Trophoblast cell (in vitro differentiated cells and primary cell): ENCODE results near the gene CPNE7.

ENCODE experiments used
- DNase-seq, 2 donors: peaks; one replicate each; pipeline ENCODE4 v3.0.0-alpha.2; 2016
- H2AFZ ChIP-seq: 2 replicates; pipeline ENCODE4 v1.6.1; 2013; ENCODE audit warnings: low read length, moderate library complexity, mild to moderate bottlenecking; ENCODE audit not compliant: insufficient read depth, poor library complexity
- H2AK5ac ChIP-seq: 2 replicates; pipeline ENCODE4 v1.6.1; 2013; ENCODE audit warnings: mild to moderate bottlenecking, low read length
- H2BK120ac ChIP-seq: 2 replicates; pipeline ENCODE4 v1.6.1; 2013; ENCODE audit warnings: low read length, mild to moderate bottlenecking, moderate library complexity; ENCODE audit not compliant: insufficient read depth, poor library complexity
- H2BK12ac ChIP-seq: 2 replicates; pipeline ENCODE4 v1.6.1; 2013; ENCODE audit warnings: mild to moderate bottlenecking, low read length, moderate library complexity
- H2BK5ac ChIP-seq: 2 replicates; pipeline ENCODE4 v1.6.1; 2013; ENCODE audit warnings: low read length, low read depth, moderate library complexity, mild to moderate bottlenecking; ENCODE audit not compliant: poor library complexity
- H3K14ac ChIP-seq: 2 replicates; pipeline ENCODE4 v1.6.1; 2013; ENCODE audit warnings: mild to moderate bottlenecking, low read length
- H3K18ac ChIP-seq: 2 replicates; pipeline ENCODE4 v1.6.1; 2013; ENCODE audit warnings: mild to moderate bottlenecking, low read length
- H3K23ac ChIP-seq: 2 replicates; pipeline ENCODE4 v1.6.1; 2013; ENCODE audit warnings: low read length
- H3K27ac ChIP-seq: 2 replicates; pipeline ENCODE4 v1.5.1; 2013; ENCODE audit warnings: low read depth, mild to moderate bottlenecking, inconsistent platforms, low read length, moderate library complexity
- H3K27me3 ChIP-seq: 2 replicates; pipeline ENCODE4 v1.6.1; 2013; ENCODE audit warnings: inconsistent platforms, mild to moderate bottlenecking, low read length, moderate library complexity; ENCODE audit not compliant: insufficient read depth
- H3K36me3 ChIP-seq, 2 experiments: 1 replicate in 1 of 2; 2 replicates in 1 of 2; pipeline ENCODE4 v1.6.1; 2013; ENCODE audit warnings: low read length in 2 of 2, mild to moderate bottlenecking in 2 of 2, moderate library complexity in 1 of 2; ENCODE audit not compliant: insufficient read depth in 2 of 2, control insufficient read depth in 1 of 2
- H3K4ac ChIP-seq: 2 replicates; pipeline ENCODE4 v1.6.1; 2013; ENCODE audit warnings: low read depth, mild to moderate bottlenecking, low read length, moderate library complexity
- H3K4me1 ChIP-seq, 2 experiments: 1 replicate in 1 of 2; 2 replicates in 1 of 2; pipeline ENCODE4 v1.6.1; 2013; ENCODE audit warnings: low read length in 2 of 2, mild to moderate bottlenecking in 2 of 2, moderate library complexity in 1 of 2; ENCODE audit not compliant: insufficient read depth in 2 of 2, control insufficient read depth in 1 of 2
- H3K4me2 ChIP-seq: 2 replicates; pipeline ENCODE4 v1.6.1; 2013; ENCODE audit warnings: inconsistent platforms, mild to moderate bottlenecking, low read length, moderate library complexity
- H3K4me3 ChIP-seq: 2 replicates; pipeline ENCODE4 v1.5.1; 2013; ENCODE audit warnings: mild to moderate bottlenecking, low read depth, low read length, inconsistent platforms
- H3K79me1 ChIP-seq: one replicate; pipeline ENCODE4 v1.6.1; 2013; ENCODE audit warnings: low read length
- H3K79me2 ChIP-seq: 2 replicates; pipeline ENCODE4 v1.6.1; 2013; ENCODE audit warnings: low read length, mild to moderate bottlenecking; ENCODE audit not compliant: control insufficient read depth, insufficient read depth, poor library complexity
- H3K9ac ChIP-seq: 2 replicates; pipeline ENCODE4 v1.6.1; 2013; ENCODE audit warnings: mild to moderate bottlenecking, low read length
- H3K9me3 ChIP-seq: 2 replicates; pipeline ENCODE4 v1.6.1; 2013; ENCODE audit warnings: low read depth, mild to moderate bottlenecking, control low read depth, inconsistent platforms, low read length; ENCODE audit not compliant: insufficient read depth
- H4K12ac ChIP-seq: 2 replicates; pipeline ENCODE4 v1.6.1; 2013; ENCODE audit warnings: low read depth, mild to moderate bottlenecking, low read length, moderate library complexity
- H4K8ac ChIP-seq: 2 replicates; pipeline ENCODE4 v1.6.1; 2013; ENCODE audit warnings: low read depth, mild to moderate bottlenecking, low read length, moderate library complexity
- H4K91ac ChIP-seq: one replicate; pipeline ENCODE4 v1.6.1; 2013; ENCODE audit warnings: low read depth, mild to moderate bottlenecking, low read length, moderate library complexity
- WGBS: extraction: QIAGEN DNeasy Blood & Tissue Kit; methylation state at CpG from one replicate; pipeline ENCODE4 v1.1.7; 2013; ENCODE audit warnings: missing lambda C conversion rate; ENCODE audit not compliant: insufficient read length, insufficient coverage; ENCODE audit errors: extremely low coverage; 5-methylcytosine and 5-hydroxymethylcytosine counted together

The CPNE7 gene

DNA sequence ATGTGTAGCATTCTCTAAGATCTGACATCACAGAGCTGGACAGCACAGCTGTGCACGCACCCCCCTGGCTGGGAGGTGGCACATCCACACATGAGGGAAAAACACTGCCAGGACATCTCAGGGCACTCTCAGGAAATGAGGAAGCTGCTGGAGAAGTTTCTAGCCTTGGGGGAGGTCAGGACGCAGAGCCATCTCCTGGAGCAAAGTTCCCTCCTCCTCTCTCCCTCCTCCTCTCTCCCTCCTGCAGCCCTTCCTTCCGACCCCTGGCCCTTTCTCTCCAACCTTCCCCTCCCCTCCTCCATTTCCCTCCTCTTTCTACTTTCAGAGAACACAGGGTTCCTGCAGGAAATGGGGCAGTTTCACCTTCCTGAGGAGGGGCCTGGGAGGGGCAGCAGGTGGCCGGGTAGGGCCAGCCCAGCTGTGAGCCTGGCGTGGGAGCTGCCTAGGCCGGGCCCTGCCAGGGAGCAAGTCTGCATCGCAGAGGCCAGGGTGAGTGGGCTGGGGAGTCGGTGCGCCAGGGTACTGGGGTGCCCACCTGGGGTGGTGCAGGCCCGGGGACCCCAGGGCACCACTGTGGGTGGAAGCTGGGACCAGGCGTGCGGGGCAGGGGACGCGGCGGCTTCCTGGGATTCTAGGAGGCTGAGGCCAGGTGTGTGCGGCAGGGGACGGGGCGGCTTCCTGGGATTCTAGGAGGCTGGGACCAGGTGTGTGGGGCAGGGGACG lies 37.8 kb downstream of the CPNE7 start, which contains the start of gene DPEP1:
TSS of gene DPEP1 (plus strand) at position 412 of the 723 bp plus-strand sequence. CDS start 16,769 bp downstream, outside the sequence.
- no peak within 1 kb of the TSS for H2BK12ac ChIP-seq
- H3K36me3 ChIP-seq: no peaks in the 10 kb centered on the region
- H3K4ac ChIP-seq: no peak within 1 kb of the TSS
- H4K12ac ChIP-seq: no peak within 1 kb of the TSS
- no peak within 1 kb of the TSS for H2BK5ac ChIP-seq
- no peak within 1 kb of the TSS for H2AFZ ChIP-seq
- H4K91ac ChIP-seq: no peak within 1 kb of the TSS
- no CpG with 5 or more reads among the region's 19 CpGs for WGBS
- no peak within 1 kb of the TSS for H3K14ac ChIP-seq
- no peak within 1 kb of the TSS for H3K23ac ChIP-seq
- H3K9me3 ChIP-seq: no peaks in the 10 kb centered on the region
- H4K8ac ChIP-seq: no peak within 1 kb of the TSS
- H2BK120ac ChIP-seq: no peak within 1 kb of the TSS
- no peaks in the 10 kb centered on the region for H3K4me1 ChIP-seq
- H3K79me1 ChIP-seq: no peaks in the 10 kb centered on the region
- H3K4me3 ChIP-seq: peak within 1 kb of the TSS; percentile 23
- no peak within 1 kb of the TSS for H3K27ac ChIP-seq
- H3K9ac ChIP-seq: no peak within 1 kb of the TSS
- DNase-seq: no peak
- H3K27me3 ChIP-seq: no peaks in the 10 kb centered on the region
- no peak within 1 kb of the TSS for H2AK5ac ChIP-seq
- H3K18ac ChIP-seq: no peak within 1 kb of the TSS
- H3K79me2 ChIP-seq: no peaks in the 10 kb centered on the region
- H3K4me2 ChIP-seq: no peak within 1 kb of the TSS

DNA sequence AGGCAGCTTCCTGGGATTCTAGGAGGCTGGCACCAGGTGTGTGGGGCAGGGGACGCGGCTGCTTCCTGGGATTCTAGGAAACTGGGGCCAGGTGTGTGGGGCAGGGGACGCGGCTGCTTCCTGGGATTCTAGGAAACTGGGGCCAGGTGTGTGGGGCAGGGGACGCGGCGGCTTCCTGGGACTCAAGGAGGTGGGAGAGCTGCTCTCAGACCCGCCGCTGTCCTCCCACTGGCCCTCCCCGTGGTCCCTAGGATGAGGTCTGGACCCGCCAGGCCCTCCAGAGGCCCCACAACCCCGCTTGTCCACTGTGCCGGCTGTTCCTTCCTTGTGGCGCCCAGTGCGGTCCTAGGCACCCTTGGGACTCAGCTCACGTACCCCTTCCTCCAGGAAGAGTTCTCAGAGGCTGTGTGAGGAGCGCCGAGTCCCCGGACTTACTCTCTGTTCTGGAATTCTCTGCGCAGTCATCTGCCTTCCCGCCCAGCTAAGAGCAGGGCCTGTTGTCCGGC lies 38.4 kb downstream of the CPNE7 start:
- Histone ChIP-seq H2BK12ac (no peak overlapping the region), H3K4me1 (no peaks in the 10 kb centered on the region), H3K18ac (no peak overlapping the region), H2AFZ (no peak overlapping the region), H3K27ac (no peak overlapping the region), H3K4me3 (no peak overlapping the region), H3K14ac (no peak overlapping the region), H3K36me3 (no peaks in the 10 kb centered on the region), H2AK5ac (no peak overlapping the region), H4K12ac (no peak overlapping the region), H3K27me3 (no peaks in the 10 kb centered on the region), H3K79me2 (no peaks in the 10 kb centered on the region), H3K9ac (no peak overlapping the region), H3K9me3 (no peaks in the 10 kb centered on the region), H2BK5ac (no peak overlapping the region), H2BK120ac (no peak overlapping the region), H4K8ac (no peak overlapping the region), H4K91ac (no peak overlapping the region), H3K4me2 (no peak overlapping the region), H3K23ac (no peak overlapping the region), H3K4ac (no peak overlapping the region), H3K79me1 (no peaks in the 10 kb centered on the region)
- WGBS: no CpG with 5 or more reads among the region's 22 CpGs
- DNase-seq: no peak

- Histone ChIP-seq H4K12ac (no peak overlapping the region), H3K18ac (no peak overlapping the region), H4K8ac (no peak overlapping the region), H2BK12ac (no peak overlapping the region), H3K27ac (no peak overlapping the region), H3K27me3 (no peaks in the 10 kb centered on the region), H2BK120ac (no peak overlapping the region), H2AK5ac (no peak overlapping the region), H3K4me1 (no peaks in the 10 kb centered on the region), H3K4me3 (no peak overlapping the region), H3K4me2 (no peak overlapping the region), H3K79me1 (no peaks in the 10 kb centered on the region), H3K23ac (no peak overlapping the region), H4K91ac (no peak overlapping the region), H3K9me3 (no peaks in the 10 kb centered on the region), H3K36me3 (no peaks in the 10 kb centered on the region), H2AFZ (no peak overlapping the region), H3K4ac (no peak overlapping the region), H3K9ac (no peak overlapping the region), H3K14ac (no peak overlapping the region), H3K79me2 (no peaks in the 10 kb centered on the region), H2BK5ac (no peak overlapping the region)
- DNase-seq: no peak
- WGBS: no CpG with 5 or more reads among the region's 13 CpGs
These were observed 39.6 kb downstream of the CPNE7 start for GRCh38 chr16:89615176-89615575.

GRCh38 chr16:89615596-89616090 lies 40.1 kb downstream of the CPNE7 start:
- Histone ChIP-seq H3K4me3 (no peak overlapping the region), H2BK120ac (no peak overlapping the region), H3K18ac (no peak overlapping the region), H2AFZ (no peak overlapping the region), H4K8ac (no peak overlapping the region), H3K9ac (no peak overlapping the region), H3K4me1 (no peaks in the 10 kb centered on the region), H4K91ac (no peak overlapping the region), H3K36me3 (no peaks in the 10 kb centered on the region), H3K23ac (no peak overlapping the region), H3K27ac (no peak overlapping the region), H3K79me1 (no peaks in the 10 kb centered on the region), H3K79me2 (no peaks in the 10 kb centered on the region), H3K27me3 (no peaks in the 10 kb centered on the region), H2BK12ac (peak overlapping the region; percentile 8), H3K4ac (no peak overlapping the region), H2AK5ac (no peak overlapping the region), H3K14ac (no peak overlapping the region), H3K4me2 (no peak overlapping the region), H2BK5ac (no peak overlapping the region), H3K9me3 (no peaks in the 10 kb centered on the region), H4K12ac (no peak overlapping the region)
- WGBS: no CpG with 5 or more reads among the region's 17 CpGs
- DNase-seq: peak in 1 of 2 donors; percentile 35
